Endometrial microvascular endothelial cells (primary cell): ENCODE results near the gene ACBD6. TPM values are rescaled to one million over a fixed set of nuclear protein-coding genes. Genes with fewer than 3 reads are reported as not detected.

ENCODE experiments used
- in situ Hi-C: cut with HindIII; loops from 2 replicates; pipeline ENCODE4 v1.10.0; 2017; ENCODE audit warnings: low sequenced_read_pairs, low pct_unique_long_range_greater_than_20kb; ENCODE audit errors: inconsistent ontology term
- total RNA-seq: library from RNA; depleted of rRNA; stranded (reverse); fragments of >200 nt; gene quantifications from one replicate; pipeline ENCODE4 v1.2.3, GENCODE V29; 2015; ENCODE audit errors: inconsistent ontology term

The ACBD6 gene
- total RNA-seq, 1 donor from 2014 or later, result 64.3 TPM

DNA sequence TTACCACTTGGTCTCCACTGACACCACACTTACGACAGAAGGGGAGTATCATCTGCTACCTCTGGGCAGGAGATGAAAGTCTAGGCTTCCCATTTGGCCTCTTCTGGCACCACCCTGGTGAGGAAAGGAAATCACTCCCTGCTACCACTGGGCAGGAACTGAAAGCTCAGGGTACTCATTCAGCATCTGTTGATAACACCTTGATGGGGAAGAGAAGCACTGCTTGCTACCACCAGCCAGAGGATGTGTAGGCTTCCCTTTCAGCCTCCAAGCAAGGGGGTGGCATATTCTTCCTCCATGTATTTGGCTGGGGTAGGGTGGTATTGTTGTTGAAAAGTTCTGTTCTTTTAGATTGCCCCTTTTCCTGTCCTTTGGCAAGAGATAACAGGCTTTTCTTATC, 115.0 kb downstream of the ACBD6 start:
- in situ Hi-C loops, result no loop called here

DNA sequence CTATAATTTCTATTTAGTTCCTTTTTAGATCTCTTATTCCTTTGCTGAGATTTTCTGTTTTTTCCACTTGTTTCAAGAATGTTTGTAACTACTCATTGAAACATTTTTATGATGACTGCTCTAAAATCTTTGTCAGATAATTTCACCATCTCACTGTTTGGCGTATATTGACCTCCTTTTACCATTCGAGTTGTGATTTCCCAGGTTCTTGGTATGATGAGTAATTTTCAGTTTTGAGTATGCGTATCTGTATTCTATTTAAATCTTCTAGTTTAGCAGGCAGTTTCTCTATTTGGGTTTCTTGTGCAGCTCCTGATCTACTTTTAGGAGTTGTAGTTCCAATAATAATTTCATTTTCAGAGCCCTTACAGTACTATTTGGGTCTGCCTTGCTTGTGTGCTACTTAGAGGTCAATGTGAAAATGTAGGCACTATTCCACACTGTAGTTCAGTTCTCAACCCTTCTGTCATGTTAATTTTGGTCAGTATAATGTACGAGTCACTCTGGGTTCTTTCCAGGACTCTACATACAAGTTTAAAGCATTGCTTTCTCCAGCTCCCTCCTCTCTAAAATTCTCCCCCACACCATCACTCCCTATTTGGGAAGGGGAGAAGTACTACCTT, 115.5 kb downstream of the ACBD6 start:
- in situ Hi-C loops, result no loop called here

- in situ Hi-C loops, result no loop called here
Observed at GRCh38 chr1:180385144-180385543, 117.2 kb downstream of the ACBD6 start.

GRCh38 chr1:180384286-180385005, 117.9 kb downstream of the ACBD6 start:
- in situ Hi-C loops, result no loop called here

DNA sequence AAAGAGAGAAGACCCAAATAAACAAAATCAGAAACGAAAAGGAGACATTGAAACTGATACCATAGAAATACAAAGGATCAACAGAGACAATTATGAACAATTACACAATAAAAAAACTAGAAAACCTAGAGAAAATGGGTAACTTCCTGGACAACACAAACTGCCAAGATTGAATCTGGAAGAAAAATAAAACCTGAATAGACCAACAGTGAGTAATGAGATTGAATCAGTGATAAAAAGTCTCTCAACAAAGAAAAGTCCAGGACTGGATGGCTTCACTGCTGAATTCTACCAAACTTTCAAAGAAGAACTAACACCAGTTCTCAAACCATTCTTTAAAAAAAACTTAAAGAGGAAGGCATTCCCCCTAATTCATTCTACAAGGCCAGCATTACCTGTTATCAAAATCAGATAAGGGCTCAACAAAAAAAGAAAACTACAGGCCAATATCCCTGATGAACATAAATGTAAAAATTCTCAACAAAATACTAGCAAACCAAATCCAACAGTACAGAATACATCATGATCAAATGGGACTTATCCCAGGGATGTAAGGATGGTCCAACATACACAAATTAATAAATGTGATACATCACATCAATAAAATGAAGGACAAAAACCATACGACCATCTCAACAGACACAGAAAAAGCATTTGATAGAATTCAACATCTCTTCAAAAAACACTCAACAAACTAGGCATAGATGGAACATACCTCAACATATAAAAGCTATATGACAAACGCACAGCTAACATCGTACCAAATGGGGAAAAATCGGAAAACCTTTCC, 119.9 kb downstream of the ACBD6 start:
- in situ Hi-C loops, result no loop called here

DNA sequence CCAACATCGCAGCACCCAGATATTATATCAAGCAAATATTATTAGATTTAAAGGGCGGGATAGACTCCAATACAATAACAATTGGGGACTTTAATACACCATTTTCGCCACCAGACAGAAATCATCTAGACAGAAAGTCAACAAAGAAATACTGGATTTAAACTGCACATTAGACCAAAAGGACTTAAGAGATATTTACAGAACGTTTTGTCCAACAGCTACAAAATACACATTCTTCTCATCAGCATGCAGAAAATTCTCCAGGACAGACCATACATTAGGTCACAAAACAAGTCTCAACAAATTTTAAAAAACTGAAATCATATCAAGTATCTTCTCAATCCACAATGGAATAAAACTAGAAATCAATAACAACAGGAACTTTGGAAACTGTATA, 121.2 kb downstream of the ACBD6 start:
- in situ Hi-C loops, result no loop called here

- in situ Hi-C loops, result no loop called here
Observed at GRCh38 chr1:180380259-180381183, 121.9 kb downstream of the ACBD6 start.

- in situ Hi-C loops, result no loop called here
Observed at GRCh38 chr1:180376800-180377199, 125.6 kb downstream of the ACBD6 start.

DNA sequence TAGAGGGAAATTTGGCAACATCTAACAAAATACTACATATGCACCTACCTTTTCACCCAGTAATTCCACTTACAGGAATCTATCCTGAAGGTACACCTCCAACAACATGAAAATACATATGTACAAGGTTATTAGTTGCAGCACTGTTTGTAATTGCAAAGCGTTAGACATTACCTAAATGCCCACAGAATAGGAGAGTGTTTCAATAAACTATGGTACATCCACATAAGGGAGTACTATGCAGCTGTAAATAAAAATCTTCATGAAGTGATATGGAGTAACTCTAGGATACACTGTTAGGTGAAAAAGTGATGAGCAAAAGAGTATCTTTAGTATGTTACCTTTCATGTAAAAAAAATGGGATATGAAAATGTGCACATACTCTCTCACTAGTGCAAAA, 126.1 kb downstream of the ACBD6 start:
- in situ Hi-C loops, result no loop called here

DNA sequence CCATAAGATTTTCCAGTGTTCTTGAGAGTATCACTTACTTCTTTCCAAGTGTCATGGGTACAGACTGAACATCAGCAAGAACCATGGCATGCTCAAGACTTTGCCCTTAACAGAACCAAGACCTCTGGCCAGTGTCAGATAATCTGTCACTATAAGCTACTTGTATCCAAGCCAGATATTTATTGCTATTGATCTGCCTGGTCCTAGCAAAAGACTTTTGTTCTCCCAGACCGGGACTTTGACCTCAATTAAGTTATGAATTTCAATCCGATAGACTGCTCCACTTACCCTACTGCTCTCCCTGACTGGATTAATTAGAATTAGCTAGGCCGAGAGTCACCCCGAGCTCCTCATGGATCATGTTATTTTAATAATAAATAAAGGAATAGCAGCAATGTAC, 129.6 kb downstream of the ACBD6 start:
- in situ Hi-C loops, result no loop called here

- in situ Hi-C loops, result no loop called here
Observed at GRCh38 chr1:180370597-180370996, 131.8 kb downstream of the ACBD6 start.

DNA sequence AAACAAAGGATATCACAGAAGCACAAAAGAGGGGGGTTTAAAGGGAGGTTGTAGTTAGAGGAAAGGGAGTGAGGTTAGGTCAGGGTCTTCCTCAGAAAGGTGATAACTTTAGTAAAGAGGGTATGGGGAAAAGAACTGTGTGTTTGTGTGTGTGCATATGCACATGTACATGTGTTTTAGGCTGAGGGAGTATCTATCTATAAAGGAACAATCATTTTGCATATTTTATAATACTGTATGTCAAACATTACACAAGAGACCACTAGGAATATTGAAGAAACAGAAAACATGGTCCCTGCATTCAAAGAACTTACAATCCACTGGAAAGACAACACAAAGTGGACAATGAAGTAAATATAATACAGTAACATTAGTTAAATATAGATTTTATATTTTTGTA, 132.2 kb downstream of the ACBD6 start:
- in situ Hi-C loops, result no loop called here

GRCh38 chr1:180369061-180369460, 133.3 kb downstream of the ACBD6 start:
- in situ Hi-C loops, result no loop called here

DNA sequence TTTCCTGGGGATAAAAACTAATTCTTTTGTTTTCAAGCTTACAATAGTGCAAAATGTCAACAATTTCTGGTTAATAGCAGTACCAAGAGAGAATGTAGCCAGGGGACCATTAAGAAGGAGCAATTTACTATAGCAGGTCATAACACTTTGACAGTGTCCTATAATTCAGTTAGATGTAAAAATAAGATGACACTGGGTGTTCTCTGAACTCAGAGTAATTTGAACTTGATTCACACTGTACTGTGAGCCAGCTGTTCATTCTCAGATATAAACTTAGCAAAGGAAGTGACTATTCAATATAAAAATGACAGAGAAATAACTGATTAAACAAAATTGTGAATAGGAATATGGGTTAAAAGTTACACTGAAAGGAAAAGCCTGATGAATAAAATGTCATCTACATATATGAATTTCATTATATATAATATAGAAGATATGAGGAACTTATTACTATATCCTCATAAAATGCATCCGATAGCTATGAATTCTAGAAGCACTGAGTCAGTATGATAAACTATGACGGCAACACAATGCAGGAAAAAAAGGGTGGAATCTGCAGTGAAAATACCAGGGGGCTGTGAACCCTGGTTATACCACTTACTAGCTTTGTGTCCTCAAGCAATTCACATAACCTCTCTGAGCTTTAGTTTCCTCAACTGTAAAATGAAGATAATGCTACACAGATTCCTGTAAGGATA, 135.9 kb downstream of the ACBD6 start:
- in situ Hi-C loops, result no loop called here

DNA sequence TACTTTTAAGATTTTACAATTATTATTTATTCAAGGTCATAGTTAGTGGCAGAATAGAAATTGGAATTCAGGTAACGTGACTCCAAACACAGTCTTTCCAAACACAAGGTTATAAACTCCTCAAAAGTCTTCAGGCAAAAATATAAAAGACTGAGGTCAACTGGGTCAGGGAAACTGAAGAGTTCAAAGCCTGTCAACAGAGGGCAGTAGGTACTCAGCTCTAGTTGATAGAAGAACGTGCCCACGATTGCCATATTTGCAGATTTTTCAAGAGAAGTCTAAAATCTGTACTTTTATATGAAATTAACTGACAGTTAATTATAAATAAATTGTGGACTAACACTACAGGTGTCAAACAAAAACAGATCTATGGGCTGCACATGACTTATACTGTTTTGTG, 137.3 kb downstream of the ACBD6 start:
- in situ Hi-C loops, result no loop called here

DNA sequence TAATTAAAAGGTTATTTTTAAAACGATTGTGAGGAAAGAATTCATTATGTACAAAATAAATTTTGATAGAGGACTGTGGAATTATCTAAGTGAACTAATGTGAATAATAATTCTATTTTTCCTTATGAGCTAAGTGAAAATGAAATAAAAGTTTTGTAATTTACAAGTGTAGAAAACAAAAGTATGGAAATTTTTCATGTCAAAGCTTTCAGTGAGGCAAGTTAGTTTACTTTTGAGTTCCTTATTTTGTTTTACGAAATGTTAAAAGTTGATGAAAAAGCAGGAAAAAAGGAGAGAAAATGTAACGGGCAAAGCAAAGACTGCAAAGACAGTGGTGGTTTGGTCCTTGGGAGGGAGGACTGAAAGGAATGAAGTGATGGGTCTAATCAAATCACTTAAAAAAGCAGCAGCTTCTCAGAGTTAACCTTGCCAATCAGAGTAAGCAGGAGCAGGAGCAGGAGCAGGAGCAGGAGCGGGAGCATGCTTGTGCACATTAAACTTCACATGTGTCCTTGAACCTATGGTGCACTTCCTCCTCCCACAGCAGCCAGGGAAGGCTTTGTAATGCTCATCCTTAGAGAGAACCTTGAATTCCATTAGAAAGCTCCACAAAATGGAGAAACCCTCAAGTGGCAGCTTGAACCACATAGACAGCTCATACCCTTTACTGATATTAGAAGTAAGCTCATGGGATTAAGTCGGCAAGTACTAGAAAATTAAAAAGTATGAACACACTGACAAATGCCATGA, 139.0 kb downstream of the ACBD6 start:
- in situ Hi-C loops, result no loop called here

DNA sequence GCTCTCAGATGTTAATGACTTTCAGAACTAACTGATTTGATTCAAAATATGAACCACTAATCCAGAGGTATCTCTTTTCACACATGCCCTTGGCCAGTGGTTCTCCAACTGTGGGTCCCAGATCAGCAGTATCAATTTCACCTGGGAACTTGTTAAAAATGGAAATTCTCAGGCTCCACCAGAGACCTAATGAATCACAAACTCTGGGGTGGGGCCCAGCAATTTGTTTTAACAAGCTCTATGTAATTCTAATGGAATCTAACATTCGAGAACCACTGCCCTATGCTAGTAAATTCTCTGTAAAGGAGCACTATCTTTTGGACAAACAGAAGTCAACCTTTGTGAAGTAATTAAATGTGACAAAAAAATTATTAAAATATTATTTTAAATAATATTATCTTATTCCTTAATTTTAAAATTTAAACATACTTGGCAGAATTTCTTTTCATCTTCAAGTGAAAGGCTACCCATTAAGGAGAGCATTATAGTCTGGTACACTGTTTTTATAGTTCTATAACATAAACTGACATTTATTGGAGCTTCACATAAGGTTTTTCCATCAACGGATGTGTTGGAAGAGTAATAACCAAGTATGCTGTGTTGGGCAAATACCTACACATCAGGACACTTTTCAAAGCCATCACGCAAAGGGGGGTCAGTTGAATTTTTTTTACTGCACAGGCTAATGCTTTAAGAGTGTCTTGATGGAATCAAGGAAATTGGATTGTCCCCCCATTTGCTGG, 141.9 kb downstream of the ACBD6 start:
- in situ Hi-C loops, result no loop called here
